Measurements from ENCODE around the gene ARMC9. TPM values are rescaled to one million over a fixed set of nuclear protein-coding genes. Genes with fewer than 3 reads are reported as not detected.

Gene ARMC9
- total RNA-seq, 2 donors from 2014 or later, result 6.9 to 10.1 TPM

DNA sequence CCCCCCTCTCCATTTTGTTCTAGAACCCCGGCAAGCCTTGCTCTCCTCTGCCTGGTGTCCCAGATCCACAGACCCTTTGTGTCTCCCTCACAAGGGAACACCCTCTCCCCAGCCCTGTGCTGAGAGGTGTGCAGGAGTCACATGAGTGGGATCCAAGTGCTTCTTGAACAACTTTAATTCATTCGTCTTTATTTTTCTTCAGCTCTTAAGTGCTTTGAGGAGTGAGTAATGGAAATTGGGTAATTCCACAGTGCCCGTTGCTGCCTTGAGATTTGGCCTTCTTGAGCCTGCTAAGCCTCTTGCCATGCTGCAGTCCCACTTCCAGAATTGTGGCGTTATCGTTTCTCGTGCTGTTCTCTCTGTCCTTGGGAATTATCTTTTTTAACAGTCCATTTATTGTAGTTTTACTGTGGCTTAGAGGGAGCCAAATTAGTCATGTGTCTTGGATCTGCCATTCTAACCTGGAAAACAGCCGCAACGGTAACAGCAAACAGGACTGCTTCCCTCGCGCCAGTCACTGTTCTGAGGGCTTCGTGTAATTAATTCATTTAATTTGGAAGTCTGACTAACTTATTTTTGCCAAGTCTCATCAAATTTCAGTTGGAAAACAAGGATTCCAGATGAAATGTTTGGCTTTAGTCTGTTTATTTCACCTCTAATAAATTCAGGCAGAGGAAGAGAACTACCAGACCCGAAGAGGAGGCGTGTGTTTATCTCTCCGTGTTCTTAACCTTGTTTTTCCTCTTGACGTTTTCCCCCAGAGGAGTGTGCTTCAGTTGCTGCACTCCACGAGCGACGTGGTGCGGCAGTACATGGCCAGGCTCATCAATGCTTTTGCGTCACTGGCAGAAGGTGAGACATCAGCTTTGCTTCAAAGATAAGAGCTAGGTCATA lies 72.0 kb downstream of the ARMC9 start:
- 43 to 50% methylated on average over 20 of the region's 20 CpGs for WGBS, 2 donors
- Histone ChIP-seq H3K36me3 (replicated peaks in 1 of 2; ENCODE audit: insufficient read depth in 1 of 2, low read depth in 2 of 2) (peaks cover 0 to 5% of the 10 kb centered on the region in 2 donors), H3K27ac (peak overlapping the region; percentile 9 to 60 (median 48)), H3K4me1 (peaks cover 14% of the 10 kb centered on the region), H3K4me3 (no peak overlapping the region), H3K9me3 (no peaks in the 10 kb centered on the region), H3K27me3 (no peaks in the 10 kb centered on the region)
- TF ChIP-seq, protein P1, sequence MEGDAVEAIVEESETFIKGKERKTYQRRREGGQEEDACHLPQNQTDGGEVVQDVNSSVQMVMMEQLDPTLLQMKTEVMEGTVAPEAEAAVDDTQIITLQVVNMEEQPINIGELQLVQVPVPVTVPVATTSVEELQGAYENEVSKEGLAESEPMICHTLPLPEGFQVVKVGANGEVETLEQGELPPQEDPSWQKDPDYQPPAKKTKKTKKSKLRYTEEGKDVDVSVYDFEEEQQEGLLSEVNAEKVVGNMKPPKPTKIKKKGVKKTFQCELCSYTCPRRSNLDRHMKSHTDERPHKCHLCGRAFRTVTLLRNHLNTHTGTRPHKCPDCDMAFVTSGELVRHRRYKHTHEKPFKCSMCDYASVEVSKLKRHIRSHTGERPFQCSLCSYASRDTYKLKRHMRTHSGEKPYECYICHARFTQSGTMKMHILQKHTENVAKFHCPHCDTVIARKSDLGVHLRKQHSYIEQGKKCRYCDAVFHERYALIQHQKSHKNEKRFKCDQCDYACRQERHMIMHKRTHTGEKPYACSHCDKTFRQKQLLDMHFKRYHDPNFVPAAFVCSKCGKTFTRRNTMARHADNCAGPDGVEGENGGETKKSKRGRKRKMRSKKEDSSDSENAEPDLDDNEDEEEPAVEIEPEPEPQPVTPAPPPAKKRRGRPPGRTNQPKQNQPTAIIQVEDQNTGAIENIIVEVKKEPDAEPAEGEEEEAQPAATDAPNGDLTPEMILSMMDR (IDR thresholded peaks at IDR 0.05), result no peak
- no peak for TF ChIP-seq POLR2A (IDR thresholded peaks at IDR 0.05)
- intact Hi-C loops (cut with DNase I), result no loop called here
- DNase-seq, result peak in 3 of 4 donors; percentile 16 to 26 (median 20)
- ATAC-seq, result peak; percentile 78

DNA sequence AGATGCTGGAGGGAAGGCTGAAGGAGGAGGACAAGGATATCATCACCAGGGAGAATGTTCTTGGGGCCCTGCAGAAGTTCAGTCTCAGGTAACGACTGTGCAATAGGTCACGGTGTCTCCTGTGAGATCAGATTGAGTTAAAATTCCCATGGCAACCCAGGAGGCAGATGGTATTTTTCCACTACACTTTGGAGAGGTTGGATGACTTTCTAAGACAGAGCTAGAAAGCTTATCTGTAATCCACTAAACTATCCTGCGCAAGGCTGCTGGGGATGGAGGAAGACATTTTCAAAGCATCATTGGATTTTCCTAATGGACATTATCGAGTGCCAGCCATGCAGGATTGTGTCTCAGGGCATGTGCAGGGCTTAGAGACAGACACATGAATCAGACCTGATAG lies 74.6 kb downstream of the ARMC9 start:
- peaks cover 14% of the 10 kb centered on the region for H3K4me1 ChIP-seq
- H3K9me3 ChIP-seq, result no peaks in the 10 kb centered on the region
- H3K27me3 ChIP-seq, result no peaks in the 10 kb centered on the region
- peaks cover 0 to 5% of the 10 kb centered on the region in 2 donors for H3K36me3 ChIP-seq (replicated peaks in 1 of 2; ENCODE audit: insufficient read depth in 1 of 2, low read depth in 2 of 2)
- intact Hi-C loops (cut with DNase I), result no loop called here
- no peak for DNase-seq
- no peak overlapping the region for H3K27ac ChIP-seq
- no peak for ATAC-seq
- TF ChIP-seq, protein P1 (IDR thresholded peaks at IDR 0.05), result no peak
- no peak for TF ChIP-seq POLR2A (IDR thresholded peaks at IDR 0.05)
- WGBS, 2 donors, result 85 to 88% methylated on average over 2 to 4 of the region's 4 CpGs
- no peak overlapping the region for H3K4me3 ChIP-seq

DNA sequence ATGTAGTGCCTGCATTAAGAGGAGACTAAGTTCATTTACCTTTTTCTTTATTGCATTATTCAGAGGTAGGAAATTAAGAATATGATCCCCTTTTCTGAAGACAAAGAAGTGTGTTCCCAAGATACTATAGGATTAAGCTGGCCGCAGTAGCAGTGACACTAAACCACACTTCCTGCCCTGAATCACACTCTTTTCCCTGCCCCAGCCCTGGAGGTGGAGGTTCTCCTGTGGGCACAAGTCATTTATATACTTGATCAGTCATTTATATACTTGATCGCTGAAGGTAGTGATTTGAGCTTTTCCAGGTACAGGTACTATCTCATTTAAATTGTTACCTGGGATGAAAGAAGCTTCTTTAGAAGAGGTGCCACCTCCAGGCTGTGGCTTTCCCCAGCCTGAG lies 78.6 kb downstream of the ARMC9 start:
- H3K4me1 ChIP-seq, result no peaks in the 10 kb centered on the region
- intact Hi-C loops (cut with DNase I), result no loop called here
- H3K27me3 ChIP-seq, result no peaks in the 10 kb centered on the region
- peaks cover 0 to 7% of the 10 kb centered on the region in 2 donors for H3K36me3 ChIP-seq (replicated peaks in 1 of 2; ENCODE audit: insufficient read depth in 1 of 2, low read depth in 2 of 2)
- H3K27ac ChIP-seq, result no peak overlapping the region
- 89 to 97% methylated on average over 2 of the region's 2 CpGs for WGBS, 2 donors
- TF ChIP-seq, protein P1 (IDR thresholded peaks at IDR 0.05), result no peak
- TF ChIP-seq POLR2A (IDR thresholded peaks at IDR 0.05), result no peak
- H3K4me3 ChIP-seq, result no peak overlapping the region
- no peak for ATAC-seq
- no peaks in the 10 kb centered on the region for H3K9me3 ChIP-seq
- no peak for DNase-seq

DNA sequence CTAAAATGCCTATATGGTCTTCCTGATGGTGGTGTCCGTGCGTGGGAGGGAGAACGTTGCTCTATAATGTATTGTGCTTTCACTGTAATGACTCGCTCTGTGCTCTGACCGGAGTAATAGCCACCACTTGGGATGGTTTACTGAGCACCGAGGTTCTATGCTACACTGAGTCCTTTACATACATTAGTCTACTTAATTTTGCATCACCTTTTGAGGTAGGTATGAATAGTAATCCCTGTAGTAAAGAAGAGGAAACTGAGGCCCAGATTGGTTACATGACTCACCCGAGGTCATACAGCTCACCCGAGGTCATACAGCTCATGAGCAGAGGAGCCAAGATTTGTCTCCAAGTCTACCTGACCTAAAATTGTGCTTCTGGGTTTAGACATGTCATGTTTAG lies 79.5 kb downstream of the ARMC9 start:
- intact Hi-C loops (cut with DNase I), result no loop called here
- Histone ChIP-seq H3K4me3 (no peak overlapping the region), H3K4me1 (no peaks in the 10 kb centered on the region), H3K27ac (no peak overlapping the region), H3K9me3 (no peaks in the 10 kb centered on the region), H3K36me3 (replicated peaks in 1 of 2; ENCODE audit: insufficient read depth in 1 of 2, low read depth in 2 of 2) (peaks cover 0 to 7% of the 10 kb centered on the region in 2 donors), H3K27me3 (no peaks in the 10 kb centered on the region)
- no peak for ATAC-seq
- DNase-seq, result no peak
- 85 to 87% methylated on average over 8 of the region's 8 CpGs for WGBS, 2 donors
- TF ChIP-seq POLR2A (IDR thresholded peaks at IDR 0.05), result no peak
- TF ChIP-seq, protein P1 (IDR thresholded peaks at IDR 0.05), result no peak

Data from body of pancreas (tissue), 4 donors.